ENCODE results near the gene C2orf15. TPM values are rescaled to one million over a fixed set of nuclear protein-coding genes. Genes with fewer than 3 reads are reported as not detected.
A peak's percentile ranks its signal among the peaks of the same experiment; 100 is the strongest.

Gene C2orf15
- total RNA-seq, 1 donor from 2014 or later, result 1.5 TPM

- Histone ChIP-seq H3K4me1 (peaks cover 8% of the 10 kb centered on the region), H3K36me3 (peaks cover 77% of the 10 kb centered on the region), H3K4me3 (no peak overlapping the region), H3K27ac (no peak overlapping the region), H3K27me3 (ENCODE audit: low read depth) (no peaks in the 10 kb centered on the region), H3K9me3 (no peaks in the 10 kb centered on the region)
- ATAC-seq, result no peak
- intact Hi-C loops (cut with DNase I), result no loop called here
- TF ChIP-seq, protein P1, sequence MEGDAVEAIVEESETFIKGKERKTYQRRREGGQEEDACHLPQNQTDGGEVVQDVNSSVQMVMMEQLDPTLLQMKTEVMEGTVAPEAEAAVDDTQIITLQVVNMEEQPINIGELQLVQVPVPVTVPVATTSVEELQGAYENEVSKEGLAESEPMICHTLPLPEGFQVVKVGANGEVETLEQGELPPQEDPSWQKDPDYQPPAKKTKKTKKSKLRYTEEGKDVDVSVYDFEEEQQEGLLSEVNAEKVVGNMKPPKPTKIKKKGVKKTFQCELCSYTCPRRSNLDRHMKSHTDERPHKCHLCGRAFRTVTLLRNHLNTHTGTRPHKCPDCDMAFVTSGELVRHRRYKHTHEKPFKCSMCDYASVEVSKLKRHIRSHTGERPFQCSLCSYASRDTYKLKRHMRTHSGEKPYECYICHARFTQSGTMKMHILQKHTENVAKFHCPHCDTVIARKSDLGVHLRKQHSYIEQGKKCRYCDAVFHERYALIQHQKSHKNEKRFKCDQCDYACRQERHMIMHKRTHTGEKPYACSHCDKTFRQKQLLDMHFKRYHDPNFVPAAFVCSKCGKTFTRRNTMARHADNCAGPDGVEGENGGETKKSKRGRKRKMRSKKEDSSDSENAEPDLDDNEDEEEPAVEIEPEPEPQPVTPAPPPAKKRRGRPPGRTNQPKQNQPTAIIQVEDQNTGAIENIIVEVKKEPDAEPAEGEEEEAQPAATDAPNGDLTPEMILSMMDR (IDR thresholded peaks at IDR 0.05), result no peak
- DNase-seq, result no peak
These were observed 28.0 kb downstream of the C2orf15 start for GRCh38 chr2:99169534-99169933.

DNA sequence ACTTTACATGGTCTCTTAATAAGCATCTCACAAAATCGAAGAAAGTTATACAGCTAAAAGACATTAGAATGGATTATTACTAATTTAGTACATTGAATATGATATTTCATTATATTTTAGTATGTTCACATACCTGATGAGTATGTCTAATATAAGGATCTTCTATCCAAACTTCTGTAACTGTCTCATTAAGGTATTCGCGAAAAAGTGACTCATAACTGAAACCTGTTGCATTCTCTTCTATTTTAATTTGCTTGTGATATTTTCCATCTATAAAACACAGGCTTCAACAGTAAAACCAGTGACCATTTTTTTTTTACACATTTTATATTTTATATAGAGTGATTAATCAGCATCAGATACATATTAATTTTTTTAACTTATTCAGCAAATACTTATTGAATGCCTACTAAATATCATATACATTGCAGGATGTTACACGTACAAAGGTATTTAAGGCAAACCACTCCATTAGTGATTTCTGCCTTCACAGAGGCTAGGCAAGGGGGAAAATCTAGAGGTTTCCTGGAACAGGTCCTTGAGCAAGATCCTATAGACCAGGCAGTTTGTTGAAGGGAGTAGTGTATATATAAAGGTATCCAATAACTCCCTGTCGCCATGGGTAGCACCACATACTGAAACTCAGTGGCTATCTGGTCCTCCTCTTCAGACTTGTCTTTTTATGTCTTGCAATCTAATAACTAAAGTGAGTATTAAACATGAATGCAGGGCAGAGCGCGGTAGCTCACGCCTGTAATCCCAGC is 30.1 kb downstream of the C2orf15 start:
- Histone ChIP-seq H3K4me3 (no peak overlapping the region), H3K4me1 (peaks cover 5% of the 10 kb centered on the region), H3K27me3 (ENCODE audit: low read depth) (no peaks in the 10 kb centered on the region), H3K36me3 (peaks cover 71% of the 10 kb centered on the region), H3K27ac (no peak overlapping the region), H3K9me3 (no peaks in the 10 kb centered on the region)
- intact Hi-C loops (cut with DNase I), result no loop called here
- TF ChIP-seq, protein P1 (IDR thresholded peaks at IDR 0.05), result no peak
- DNase-seq (no peak), ATAC-seq (no peak)

DNA sequence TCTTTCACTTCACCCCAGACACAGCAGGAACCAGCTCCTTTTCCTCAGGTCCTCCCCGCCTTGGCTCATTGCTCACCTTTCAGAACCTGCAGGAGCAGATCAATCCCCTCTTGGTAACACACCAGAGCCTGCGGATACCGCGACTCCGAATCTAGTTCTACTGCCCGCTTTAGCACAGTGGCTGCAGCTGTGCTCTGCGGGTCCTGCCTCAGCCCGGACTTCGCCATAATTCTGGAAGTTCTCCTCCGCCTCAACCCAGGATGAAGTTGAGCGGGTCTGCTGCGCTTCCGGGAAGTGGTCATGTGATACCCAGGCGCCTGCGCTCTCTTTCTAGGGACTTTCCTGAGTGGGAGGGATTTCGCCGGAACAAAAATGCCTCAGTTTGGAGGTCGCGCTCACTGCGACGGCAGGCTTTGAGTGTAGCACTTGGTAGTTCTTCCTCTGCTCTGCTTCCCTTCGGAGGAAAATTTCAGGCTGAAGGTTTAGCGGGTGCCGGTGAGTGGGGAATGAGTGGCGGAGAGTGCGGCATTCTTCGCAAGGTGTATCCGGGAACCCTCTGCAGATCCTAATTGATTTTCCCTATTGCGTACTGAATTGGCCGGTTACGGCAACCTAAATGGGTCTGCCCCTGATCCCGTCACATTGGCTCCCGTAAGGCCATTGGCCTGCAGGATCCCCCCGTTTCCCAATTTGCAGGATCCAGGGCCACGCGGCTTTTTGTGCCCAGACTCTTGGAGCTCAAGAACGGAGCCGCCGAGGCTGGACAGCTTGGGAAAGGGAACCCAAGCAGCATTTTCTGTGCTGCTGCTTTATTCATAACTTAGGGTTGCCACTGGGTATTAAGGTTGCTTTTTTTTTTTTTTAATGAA is 39.5 kb downstream of the C2orf15 start, which contains the start of the genes MITD1 and MRPL30:
MITD1 (minus strand) TSS at position 304 of the 869 bp plus-strand sequence; CDS start at position 227, 77 bp downstream.
MRPL30 (plus strand) TSS at position 430 of the 869 bp plus-strand sequence. CDS start 5,020 bp downstream, outside the sequence.
- H3K4me1 ChIP-seq, result peaks cover 34% of the 10 kb centered on the region
- no peaks in the 10 kb centered on the region for H3K27me3 ChIP-seq (ENCODE audit: low read depth)
- peak within 1 kb of the TSS; percentile 87 for H3K4me3 ChIP-seq
- DNase-seq (peak; percentile 92), ATAC-seq (peak; percentile 98 to 99)
- peak within 1 kb of the TSS; percentile 84 for H3K27ac ChIP-seq
- H3K36me3 ChIP-seq, result no peaks in the 10 kb centered on the region
- TF ChIP-seq, protein P1 (IDR thresholded peaks at IDR 0.05), result no peak
- H3K9me3 ChIP-seq, result no peaks in the 10 kb centered on the region
- intact Hi-C loops (cut with DNase I), result no loop called here

- TF ChIP-seq, protein P1 (IDR thresholded peaks at IDR 0.05), result no peak
- Histone ChIP-seq H3K36me3 (no peaks in the 10 kb centered on the region), H3K27me3 (ENCODE audit: low read depth) (no peaks in the 10 kb centered on the region), H3K9me3 (no peaks in the 10 kb centered on the region), H3K4me1 (peaks cover 34% of the 10 kb centered on the region), H3K4me3 (peak overlapping the region; percentile 87), H3K27ac (peak overlapping the region; percentile 84)
- DNase-seq (no peak), ATAC-seq (no peak)
- intact Hi-C loops (cut with DNase I), result no loop called here
These were observed 40.1 kb downstream of the C2orf15 start for GRCh38 chr2:99181624-99182000.

- DNase-seq, result no peak
- intact Hi-C loops (cut with DNase I), result no loop called here
These were observed 41.5 kb downstream of the C2orf15 start for GRCh38 chr2:99183025-99183424.

More at GRCh38 chr2:99183025-99183424, 41.5 kb downstream of the C2orf15 start:
- Histone ChIP-seq H3K27ac (no peak overlapping the region), H3K4me3 (no peak overlapping the region), H3K27me3 (ENCODE audit: low read depth) (no peaks in the 10 kb centered on the region), H3K9me3 (no peaks in the 10 kb centered on the region), H3K36me3 (peaks cover 9% of the 10 kb centered on the region), H3K4me1 (peaks cover 34% of the 10 kb centered on the region)
- no peak for ATAC-seq
- TF ChIP-seq, protein P1 (IDR thresholded peaks at IDR 0.05), result no peak
